ENCODE measurements around the gene ABTB1.

Gene ABTB1

DNA sequence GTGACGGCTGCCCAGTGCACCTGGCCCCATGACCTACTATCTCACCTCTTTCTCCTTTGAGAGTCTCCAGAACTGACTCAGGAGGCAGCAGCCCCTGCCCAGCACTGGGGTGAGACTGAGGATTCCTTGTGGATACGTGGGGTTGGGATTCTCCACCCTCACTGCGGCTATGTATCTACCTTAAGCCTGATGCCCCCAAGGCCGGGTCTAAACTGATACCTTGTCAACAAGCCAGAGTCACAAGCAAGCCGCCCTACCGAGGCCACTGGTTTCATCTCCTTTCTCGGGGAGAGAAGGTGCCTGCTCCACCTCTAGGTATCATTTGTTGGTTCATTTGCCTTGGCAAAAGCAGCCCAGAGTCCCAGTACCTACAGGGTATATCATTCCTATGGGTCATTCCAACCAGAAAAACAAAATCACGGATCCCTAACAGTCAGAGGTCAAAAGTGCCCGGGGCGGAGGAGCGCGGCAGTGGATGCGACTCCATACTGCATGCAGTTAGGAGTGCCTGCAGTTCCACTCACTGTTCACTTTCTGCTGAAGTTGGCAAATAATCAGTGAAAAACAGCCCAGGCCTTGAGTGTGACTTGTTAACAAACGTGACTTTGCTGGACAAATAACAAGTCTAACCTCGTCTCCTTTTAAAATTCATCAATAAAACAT is 47.5 kb downstream of the ABTB1 start:
- no peak for DNase-seq (ENCODE audit: low read depth)

DNA sequence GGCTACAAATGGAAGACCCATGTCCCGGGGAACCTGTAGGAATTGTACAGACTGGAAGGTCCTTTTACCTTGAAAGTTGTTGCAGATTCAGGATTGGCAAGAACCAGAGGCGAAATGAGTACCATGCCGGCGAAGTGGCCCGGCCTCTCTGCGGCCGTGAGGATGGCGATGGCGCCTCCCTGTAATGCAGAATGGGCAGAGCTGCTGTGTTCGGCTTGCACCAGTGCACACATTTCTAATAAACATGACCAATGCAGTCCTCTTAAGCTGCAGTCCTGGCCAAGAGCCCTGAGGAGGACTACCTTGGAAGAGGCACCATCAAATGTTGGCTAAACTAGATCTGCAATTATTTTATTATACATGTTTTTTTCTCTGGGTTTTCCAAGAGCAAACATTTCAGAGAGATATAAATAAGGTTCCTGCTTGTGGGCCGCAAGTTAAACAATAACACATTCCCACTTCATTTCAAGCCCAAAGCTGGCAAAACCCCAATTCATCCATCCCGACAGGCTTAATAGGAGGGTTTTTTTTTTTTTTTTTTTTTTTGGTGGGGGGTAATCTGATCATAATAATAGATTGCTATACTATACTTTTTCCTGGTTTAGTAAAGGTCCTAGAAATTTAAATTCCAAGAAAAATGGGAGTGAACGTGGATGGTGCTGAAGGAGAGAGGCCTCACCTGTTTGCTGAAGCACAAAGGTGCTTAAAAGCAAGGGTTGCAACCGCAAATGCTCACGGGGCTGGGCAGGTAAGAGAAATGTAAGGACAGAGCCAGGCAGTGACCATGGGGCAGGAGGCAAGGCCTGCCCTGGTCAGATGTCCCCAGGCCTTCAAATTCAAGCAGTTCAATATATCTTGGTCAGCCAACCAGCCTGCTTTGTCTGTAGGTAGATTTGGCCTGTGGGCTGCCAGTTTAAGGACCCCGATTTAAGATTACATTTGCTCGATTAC is 48.5 kb downstream of the ABTB1 start:
- DNase-seq (ENCODE audit: low read depth) = no peak

DNA sequence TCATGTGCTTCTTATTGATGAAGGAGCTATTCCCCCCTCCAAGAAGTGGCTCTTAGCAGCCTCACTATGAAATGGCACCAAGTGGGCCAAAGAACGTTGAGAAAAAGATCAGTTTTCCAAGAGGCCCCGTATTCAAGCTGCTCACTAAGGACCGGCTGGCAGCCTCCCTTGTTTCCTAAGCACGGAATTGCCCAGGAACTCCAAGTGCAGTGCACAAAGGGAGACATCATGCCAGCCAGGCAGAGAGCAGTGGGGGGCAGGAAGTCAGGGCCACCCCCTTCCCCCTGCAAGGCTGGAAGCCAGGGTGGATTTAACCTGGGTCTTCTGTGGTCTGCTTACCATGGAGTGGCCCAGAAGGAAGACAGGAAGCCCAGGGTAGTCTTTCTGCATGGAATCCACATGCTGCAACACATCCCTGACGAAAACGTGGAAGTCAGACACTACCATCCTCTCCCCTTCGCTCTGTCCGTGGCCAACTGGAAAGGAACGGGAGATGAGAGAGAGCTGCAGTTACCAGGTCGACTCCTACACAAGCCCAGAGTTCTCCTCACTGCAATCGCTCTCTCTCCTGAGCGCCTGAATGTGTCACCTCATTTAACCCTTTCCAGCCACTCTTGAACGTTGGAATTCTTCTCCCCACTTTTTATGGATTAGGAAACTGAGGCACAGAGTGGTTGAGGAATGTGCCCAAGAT is 49.5 kb downstream of the ABTB1 start:
- no peak for DNase-seq (ENCODE audit: low read depth)

DNA sequence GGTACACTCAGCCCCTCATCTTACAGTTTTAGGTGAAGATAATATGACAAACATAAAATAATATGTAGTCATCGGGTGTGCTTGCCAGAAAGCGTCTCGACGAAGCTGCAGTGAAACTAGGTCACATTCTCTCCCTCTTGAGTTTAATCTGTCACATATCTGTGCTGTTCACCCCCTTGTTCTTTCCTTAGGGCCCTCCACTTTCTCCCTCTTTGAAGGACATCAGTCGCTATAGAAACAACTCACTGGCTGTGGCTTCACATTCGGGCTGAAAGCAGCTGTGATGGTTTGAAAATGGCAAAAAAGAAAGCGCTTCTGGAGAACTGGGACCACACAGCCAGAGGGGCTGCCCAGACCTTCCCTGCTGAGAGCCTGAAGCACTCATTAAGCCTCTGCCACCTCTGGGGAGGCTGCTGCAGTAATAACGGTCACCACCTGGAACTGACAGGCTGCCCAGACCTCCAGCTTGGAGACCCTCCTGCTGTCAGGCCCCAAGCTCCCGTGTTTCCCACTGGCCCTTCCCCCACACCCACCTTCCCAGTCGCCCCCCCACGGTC is 50.3 kb downstream of the ABTB1 start:
- DNase-seq (ENCODE audit: low read depth) = no peak

DNA sequence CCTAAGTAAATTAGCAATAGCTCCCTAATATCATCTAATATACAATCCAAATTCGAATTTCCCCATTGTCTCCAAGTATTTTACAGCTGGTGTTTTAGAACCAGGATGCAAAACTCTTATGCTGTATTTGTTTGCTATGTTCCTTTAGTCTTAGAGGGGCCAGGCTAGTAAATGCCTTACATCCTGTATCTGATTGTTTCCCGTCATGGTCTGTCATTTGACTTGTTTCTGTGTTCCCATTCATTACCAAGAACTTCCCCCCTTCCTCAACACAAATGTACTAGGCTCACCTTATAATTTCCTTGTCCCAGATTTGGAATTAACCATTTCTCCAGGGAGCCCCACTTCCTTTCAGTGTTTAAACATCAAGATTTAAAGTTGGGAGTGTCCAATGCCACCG is 54.1 kb downstream of the ABTB1 start:
- no peak for DNase-seq (ENCODE audit: low read depth)

DNA sequence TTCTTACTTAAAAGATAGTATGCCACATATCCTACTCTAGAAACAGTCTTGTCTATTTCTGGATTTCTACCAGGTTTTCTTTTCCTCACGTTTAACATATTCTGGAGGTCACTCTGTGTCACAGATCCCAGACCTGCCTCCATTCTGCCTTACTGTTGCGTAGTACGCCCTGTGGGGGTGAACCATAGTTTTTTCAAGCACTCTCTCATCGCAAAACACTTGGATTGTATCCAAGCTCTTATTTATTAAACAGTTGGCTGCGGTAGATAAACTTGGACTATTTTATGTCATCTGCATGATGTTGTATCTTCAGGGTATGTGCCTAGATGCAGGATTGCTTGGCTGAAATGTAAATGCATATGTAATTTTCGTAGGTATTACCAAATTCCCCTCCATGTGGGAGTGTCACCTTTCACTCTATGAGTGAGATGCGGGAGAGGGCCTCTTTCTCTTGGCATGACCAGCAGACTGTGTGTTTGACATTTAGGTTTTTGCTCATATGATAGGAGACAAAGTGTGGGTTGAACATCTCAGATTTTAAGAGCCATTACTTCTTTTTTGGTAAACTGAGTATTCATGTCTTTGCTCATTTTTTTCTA is 55.8 kb downstream of the ABTB1 start:
- no peak for DNase-seq (ENCODE audit: low read depth)

DNA sequence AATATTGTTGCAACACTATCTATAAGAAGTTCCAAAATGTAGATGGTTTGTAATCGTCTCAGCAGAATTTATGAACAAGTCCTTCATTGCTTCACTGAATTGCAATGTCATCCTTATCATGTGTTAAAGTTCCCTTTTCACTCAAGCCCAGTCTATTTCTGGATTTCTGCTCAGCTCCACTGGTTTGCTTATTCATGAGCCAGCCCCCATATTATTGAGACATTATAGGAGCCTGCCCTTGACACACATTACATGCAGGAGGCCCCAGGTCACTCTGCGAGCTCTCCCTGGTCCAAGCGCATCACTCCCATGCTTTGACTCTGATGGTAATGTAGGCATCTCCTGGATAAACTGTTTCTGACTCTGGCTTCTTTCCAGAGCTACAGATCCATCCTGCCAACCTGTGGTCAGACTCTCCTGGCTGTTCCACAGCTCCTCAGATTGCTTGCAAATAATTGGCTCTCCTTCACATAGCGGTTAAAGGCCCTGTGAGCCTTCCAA is 56.9 kb downstream of the ABTB1 start:
- DNase-seq (ENCODE audit: low read depth) = no peak

DNA sequence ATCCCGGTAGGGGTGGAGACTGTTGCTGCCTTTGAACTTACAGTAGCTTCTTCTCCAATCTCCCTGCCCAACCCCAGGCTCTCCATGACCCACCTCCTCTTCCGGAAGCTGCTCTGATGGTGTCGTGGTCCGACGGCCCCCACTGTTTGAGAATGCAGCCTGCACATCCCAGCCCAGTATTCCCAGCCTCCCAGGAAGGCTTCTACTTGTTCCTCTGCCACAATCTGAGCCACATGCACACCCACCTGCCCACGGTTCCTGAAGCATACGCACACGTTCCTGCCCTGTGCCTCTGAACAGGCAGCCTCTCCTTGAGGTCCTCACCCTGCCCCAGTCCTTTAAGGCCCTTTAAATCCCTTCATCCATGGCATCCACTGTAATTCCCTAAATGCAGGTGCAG is 57.4 kb downstream of the ABTB1 start:
- DNase-seq (ENCODE audit: low read depth) = no peak
